Ishikawa (cell line): ENCODE measurements around the gene TMEM247.

Source experiments
- CEBPB ChIP-seq: IDR thresholded peaks from 2 replicates; pipeline ENCODE4 v1.6.1; 2012
- CREB1 ChIP-seq: IDR thresholded peaks from 2 replicates; pipeline ENCODE4 v1.6.1; 2012; ENCODE audit warnings: low read depth
- EP300 ChIP-seq: IDR thresholded peaks from 2 replicates; pipeline ENCODE4 v1.6.1; 2012; ENCODE audit warnings: borderline replicate concordance
- FOXM1 ChIP-seq: IDR thresholded peaks from 2 replicates; pipeline ENCODE4 v1.6.1; 2012; ENCODE audit warnings: low read depth, borderline replicate concordance
- NFIC ChIP-seq: IDR thresholded peaks from 2 replicates; pipeline ENCODE4 v1.6.1; 2012
- RAD21 ChIP-seq: IDR thresholded peaks from 2 replicates; pipeline ENCODE4 v1.6.1; 2012; ENCODE audit warnings: low read depth
- YY1 ChIP-seq: IDR thresholded peaks from 2 replicates; pipeline ENCODE4 v1.6.1; 2012; ENCODE audit warnings: low read depth
- TF ChIP-seq, protein P1 (sequence below): IDR thresholded peaks from 2 replicates; pipeline ENCODE4 v1.6.1; 2012

DNA sequence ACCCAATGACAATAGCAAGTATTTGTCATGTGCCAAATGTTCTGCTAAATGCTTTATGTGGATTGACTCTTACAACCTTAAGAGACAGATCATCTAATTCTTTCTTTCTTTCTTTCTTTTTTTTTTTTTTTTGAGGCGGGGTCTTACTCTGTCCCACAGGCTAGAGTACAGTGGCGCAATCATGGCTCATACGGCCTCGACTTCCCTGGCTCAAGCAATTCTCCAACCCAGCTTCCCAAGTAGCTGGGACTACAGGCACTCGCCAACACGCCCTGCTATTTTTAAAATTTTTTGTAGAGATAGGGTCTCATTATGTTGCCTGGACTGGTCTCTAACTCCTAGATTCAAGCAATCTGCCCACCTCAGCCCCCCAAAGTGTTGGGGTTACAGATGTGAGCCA is 21.4 kb downstream of the TMEM247 start:
- TF ChIP-seq YY1: no peak
- TF ChIP-seq CEBPB: no peak
- TF ChIP-seq NFIC: no peak
- TF ChIP-seq, protein P1, sequence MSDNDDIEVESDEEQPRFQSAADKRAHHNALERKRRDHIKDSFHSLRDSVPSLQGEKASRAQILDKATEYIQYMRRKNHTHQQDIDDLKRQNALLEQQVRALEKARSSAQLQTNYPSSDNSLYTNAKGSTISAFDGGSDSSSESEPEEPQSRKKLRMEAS: no peak
- no peak for TF ChIP-seq CREB1
- no peak for TF ChIP-seq FOXM1
- no peak for TF ChIP-seq EP300
- TF ChIP-seq RAD21: no peak
